ENCODE data around the gene SMS.

Gene SMS

DNA sequence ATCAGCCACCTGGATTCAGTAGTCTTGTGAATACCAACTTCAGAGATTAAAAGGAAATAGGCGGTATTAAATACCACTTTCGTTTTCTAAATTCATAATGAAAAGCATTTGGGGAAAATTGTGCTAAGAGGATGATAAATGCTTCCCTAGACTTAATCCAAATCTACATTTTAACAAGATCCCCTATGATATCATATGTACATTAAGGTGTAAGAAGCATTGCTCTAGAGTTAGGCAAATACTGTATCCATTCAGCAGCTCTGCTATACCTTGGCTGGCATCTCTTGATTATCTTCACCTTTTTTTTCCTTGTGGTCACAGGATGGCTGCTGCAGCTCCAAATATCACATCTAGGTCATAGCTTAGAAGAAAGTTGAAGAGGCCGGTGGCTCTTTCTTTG is 51.0 kb downstream of the SMS start:
- no peak for DNase-seq (ENCODE audit: low read depth, low spot score)
- H3K4me3 ChIP-seq (ENCODE audit: low read depth, low read length), result no peak overlapping the region
- CTCF ChIA-PET, result interaction anchor here (1.4 kb wide), 1 partner anchor 1625 kb away, joined by 5 read pairs; no protein-coding TSS in a partner anchor
- POLR2A ChIA-PET, result no interaction called here
- TF ChIP-seq, protein P1, sequence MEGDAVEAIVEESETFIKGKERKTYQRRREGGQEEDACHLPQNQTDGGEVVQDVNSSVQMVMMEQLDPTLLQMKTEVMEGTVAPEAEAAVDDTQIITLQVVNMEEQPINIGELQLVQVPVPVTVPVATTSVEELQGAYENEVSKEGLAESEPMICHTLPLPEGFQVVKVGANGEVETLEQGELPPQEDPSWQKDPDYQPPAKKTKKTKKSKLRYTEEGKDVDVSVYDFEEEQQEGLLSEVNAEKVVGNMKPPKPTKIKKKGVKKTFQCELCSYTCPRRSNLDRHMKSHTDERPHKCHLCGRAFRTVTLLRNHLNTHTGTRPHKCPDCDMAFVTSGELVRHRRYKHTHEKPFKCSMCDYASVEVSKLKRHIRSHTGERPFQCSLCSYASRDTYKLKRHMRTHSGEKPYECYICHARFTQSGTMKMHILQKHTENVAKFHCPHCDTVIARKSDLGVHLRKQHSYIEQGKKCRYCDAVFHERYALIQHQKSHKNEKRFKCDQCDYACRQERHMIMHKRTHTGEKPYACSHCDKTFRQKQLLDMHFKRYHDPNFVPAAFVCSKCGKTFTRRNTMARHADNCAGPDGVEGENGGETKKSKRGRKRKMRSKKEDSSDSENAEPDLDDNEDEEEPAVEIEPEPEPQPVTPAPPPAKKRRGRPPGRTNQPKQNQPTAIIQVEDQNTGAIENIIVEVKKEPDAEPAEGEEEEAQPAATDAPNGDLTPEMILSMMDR (IDR thresholded peaks at IDR 0.05; ENCODE audit: insufficient read depth, low read length, missing control alignments), result no peak

DNA sequence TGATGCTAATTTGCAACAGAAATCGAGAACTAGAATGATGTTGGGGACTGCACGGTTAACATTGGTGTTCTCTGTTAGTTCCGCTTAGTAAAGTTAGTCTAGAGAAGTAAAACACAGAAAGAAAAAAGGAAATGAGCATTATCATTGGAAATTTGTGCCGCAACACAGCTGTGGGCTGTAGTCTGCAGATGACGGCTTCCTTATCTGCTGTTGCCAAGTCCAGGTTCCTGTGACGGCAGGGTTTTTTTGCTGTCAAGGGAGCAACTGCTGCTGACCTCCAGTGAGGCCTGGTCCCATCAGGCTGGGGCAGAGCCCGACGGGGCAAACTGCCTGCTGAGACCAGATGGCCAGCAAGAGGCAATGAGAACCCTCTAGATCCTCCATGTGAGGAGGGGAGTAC is 52.8 kb downstream of the SMS start:
- POLR2A ChIA-PET, result no interaction called here
- no peak overlapping the region for H3K4me3 ChIP-seq (ENCODE audit: low read depth, low read length)
- DNase-seq (ENCODE audit: low read depth, low spot score), result no peak
- TF ChIP-seq, protein P1 (IDR thresholded peaks at IDR 0.05; ENCODE audit: insufficient read depth, low read length, missing control alignments), result no peak
- CTCF ChIA-PET, result no interaction called here

DNA sequence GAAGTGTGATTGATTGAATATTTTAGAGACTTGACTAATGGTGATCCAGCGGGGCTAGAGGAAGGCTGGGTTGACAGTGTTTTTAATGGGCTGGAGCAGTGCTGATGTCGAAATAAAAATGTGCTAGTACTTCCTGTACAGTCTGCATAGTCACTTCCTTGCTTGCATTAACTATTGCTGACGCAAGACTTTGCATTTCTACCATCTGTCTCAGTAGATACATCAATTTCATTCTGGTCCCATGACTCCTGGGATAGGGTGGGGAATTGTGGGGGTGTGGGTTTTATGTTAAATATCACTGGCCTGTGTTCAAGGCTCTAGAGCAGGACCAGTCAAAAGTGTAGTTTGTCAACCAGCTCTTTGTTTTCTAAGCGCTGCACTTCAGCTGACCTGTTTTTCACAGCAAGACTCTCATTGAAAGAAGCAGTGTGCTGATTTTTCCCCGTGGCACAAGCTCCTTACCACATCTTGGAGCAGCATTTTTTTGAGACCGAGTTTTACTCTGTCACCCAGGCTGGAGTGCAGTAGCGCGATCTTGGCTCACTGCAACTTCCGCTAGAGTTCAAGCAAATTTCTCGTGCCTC is 56.5 kb downstream of the SMS start:
- TF ChIP-seq, protein P1 (IDR thresholded peaks at IDR 0.05; ENCODE audit: insufficient read depth, low read length, missing control alignments), result no peak
- ChIA-PET CTCF (interaction anchor here (0.9 to 1.3 kb wide), 3 partner anchors 9 to 1557 kb away, joined by 3 to 5 read pairs (median 3); no protein-coding TSS in a partner anchor), POLR2A (no interaction called here)
- no peak for DNase-seq (ENCODE audit: low read depth, low spot score)
- no peak overlapping the region for H3K4me3 ChIP-seq (ENCODE audit: low read depth, low read length)

DNA sequence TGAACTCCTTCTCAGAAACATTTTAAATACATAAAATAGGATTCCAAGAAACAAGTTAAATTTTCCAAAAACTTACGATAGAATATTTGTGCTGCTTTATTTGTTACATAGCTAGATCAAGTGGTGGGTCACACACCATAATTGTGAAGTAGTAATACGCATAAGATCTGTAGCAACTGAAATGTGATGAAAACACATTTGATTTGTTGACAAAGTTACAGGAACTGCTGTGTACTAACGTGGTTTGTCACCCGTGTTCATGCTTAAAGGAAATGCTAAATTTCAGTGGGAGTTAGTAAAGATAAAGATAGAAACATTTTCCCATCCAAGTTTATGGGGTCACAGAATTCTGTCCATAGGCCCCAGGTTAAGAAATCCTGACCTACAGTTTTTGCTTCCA is 57.5 kb downstream of the SMS start:
- H3K4me3 ChIP-seq (ENCODE audit: low read depth, low read length), result no peak overlapping the region
- ChIA-PET POLR2A (no interaction called here), CTCF (interaction anchor here (1.6 kb wide), 2 partner anchors 9 to 13 kb away, joined by 4 to 5 read pairs; no protein-coding TSS in a partner anchor)
- DNase-seq (ENCODE audit: low read depth, low spot score), result no peak
- TF ChIP-seq, protein P1 (IDR thresholded peaks at IDR 0.05; ENCODE audit: insufficient read depth, low read length, missing control alignments), result no peak

DNA sequence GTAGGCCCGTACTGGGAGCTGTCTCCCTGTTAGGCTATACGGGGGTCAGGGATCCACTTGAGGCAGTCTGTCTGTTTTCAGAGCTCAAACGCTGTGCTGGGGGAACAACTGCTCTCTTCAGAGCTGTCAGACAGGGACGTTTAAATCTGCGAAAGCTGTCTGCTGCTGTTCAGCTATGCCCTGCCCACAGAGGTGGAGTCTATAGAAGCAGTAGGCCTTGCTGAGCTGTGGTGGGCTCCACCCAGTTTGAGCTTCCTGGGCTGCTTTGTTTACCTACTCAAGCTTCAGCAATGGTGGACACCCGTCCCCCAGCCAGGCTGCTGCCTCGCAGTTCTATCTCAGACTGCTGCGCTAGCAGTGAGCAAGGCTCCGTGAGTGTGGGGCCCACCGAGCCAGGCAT is 64.4 kb downstream of the SMS start:
- TF ChIP-seq, protein P1 (IDR thresholded peaks at IDR 0.05; ENCODE audit: insufficient read depth, low read length, missing control alignments), result no peak
- POLR2A ChIA-PET, result no interaction called here
- H3K4me3 ChIP-seq (ENCODE audit: low read depth, low read length), result no peak overlapping the region
- CTCF ChIA-PET, result no interaction called here
- no peak for DNase-seq (ENCODE audit: low read depth, low spot score)

DNA sequence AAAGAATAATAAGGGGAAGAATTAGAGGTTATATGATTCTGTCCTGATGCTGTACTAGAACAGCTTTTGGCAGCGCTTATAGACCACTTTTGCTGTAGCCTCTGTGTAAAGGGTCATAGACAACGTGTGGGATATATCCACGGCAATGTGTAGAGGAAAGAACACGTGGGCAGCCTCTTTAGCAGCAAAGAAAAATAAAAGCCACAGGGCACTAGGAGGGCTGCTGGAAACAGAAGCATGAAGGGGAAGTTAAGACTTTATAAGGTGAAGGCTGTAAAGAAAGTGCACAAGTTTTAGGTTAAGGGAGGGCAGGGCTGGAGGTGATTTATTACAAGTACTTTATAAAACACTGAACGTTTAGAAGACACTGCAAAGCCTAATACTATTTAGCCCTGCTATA is 71.5 kb downstream of the SMS start:
- POLR2A ChIA-PET, result no interaction called here
- DNase-seq (ENCODE audit: low read depth, low spot score), result no peak
- H3K4me3 ChIP-seq (ENCODE audit: low read depth, low read length), result no peak overlapping the region
- TF ChIP-seq, protein P1 (IDR thresholded peaks at IDR 0.05; ENCODE audit: insufficient read depth, low read length, missing control alignments), result no peak
- CTCF ChIA-PET, result no interaction called here
